ENCODE results near the gene HSPA1B.

Gene HSPA1B

DNA sequence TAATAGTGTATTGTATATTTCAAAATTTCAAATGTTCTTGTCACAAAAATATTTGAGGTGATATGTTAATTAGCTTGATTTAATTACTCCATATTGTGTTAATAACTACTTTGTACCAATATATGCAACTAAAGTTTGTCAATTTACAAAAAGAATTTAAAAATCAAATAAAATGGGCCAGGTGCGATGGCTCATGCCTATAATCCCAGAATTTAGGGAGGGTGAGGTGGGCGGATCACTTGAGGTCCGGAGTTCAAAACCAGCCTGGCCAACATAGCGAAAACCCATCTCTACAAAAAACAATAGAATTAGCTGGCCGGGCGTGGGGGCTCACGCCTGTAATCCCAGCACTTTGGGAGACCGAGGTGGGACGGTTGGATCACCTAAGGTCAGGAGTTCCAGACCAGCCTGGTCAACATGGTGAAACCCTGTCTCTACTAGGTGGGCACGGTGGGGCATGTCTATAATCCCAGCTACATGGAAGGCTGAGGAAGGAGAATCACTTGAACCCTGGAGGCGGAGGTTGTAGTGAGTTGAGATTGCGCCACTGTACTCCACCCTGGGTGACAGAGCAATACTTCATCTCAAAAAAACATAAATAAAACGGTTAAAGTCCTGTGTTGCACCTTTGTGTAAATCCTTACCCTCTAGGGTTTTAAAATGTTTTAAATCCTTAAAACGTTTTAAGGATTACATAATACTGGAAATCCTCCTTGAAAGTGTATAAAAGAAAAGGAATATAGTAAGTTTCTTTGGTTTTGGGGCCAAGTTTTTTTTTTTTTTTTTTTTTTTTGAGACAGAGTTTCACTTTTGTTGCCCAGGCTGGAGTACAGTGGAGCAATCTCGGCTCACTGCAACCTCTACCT lies 4.0 kb downstream of the HSPA1B start:
- TF ChIP-seq POLR2AphosphoS5 (IDR thresholded peaks at IDR 0.05; ENCODE audit: low read depth, low read length) = no peak
- no peak for TF ChIP-seq TAF1 (IDR thresholded peaks at IDR 0.05; ENCODE audit: borderline replicate concordance, insufficient read depth, low read length)
- no peak for TF ChIP-seq FOXP2 (optimal IDR thresholded peaks at IDR 0.05; ENCODE audit: borderline replicate concordance, extremely low read depth, extremely low read length, insufficient read depth)
- TF ChIP-seq SIN3A (IDR thresholded peaks at IDR 0.05; ENCODE audit: borderline replicate concordance, insufficient read depth, low read length) = no peak
- TF ChIP-seq, protein P1, sequence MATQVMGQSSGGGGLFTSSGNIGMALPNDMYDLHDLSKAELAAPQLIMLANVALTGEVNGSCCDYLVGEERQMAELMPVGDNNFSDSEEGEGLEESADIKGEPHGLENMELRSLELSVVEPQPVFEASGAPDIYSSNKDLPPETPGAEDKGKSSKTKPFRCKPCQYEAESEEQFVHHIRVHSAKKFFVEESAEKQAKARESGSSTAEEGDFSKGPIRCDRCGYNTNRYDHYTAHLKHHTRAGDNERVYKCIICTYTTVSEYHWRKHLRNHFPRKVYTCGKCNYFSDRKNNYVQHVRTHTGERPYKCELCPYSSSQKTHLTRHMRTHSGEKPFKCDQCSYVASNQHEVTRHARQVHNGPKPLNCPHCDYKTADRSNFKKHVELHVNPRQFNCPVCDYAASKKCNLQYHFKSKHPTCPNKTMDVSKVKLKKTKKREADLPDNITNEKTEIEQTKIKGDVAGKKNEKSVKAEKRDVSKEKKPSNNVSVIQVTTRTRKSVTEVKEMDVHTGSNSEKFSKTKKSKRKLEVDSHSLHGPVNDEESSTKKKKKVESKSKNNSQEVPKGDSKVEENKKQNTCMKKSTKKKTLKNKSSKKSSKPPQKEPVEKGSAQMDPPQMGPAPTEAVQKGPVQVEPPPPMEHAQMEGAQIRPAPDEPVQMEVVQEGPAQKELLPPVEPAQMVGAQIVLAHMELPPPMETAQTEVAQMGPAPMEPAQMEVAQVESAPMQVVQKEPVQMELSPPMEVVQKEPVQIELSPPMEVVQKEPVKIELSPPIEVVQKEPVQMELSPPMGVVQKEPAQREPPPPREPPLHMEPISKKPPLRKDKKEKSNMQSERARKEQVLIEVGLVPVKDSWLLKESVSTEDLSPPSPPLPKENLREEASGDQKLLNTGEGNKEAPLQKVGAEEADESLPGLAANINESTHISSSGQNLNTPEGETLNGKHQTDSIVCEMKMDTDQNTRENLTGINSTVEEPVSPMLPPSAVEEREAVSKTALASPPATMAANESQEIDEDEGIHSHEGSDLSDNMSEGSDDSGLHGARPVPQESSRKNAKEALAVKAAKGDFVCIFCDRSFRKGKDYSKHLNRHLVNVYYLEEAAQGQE (IDR thresholded peaks at IDR 0.05; ENCODE audit: insufficient read depth in 1 of 2, low read depth in 2 of 2, low read length in 2 of 2) = no peak

DNA sequence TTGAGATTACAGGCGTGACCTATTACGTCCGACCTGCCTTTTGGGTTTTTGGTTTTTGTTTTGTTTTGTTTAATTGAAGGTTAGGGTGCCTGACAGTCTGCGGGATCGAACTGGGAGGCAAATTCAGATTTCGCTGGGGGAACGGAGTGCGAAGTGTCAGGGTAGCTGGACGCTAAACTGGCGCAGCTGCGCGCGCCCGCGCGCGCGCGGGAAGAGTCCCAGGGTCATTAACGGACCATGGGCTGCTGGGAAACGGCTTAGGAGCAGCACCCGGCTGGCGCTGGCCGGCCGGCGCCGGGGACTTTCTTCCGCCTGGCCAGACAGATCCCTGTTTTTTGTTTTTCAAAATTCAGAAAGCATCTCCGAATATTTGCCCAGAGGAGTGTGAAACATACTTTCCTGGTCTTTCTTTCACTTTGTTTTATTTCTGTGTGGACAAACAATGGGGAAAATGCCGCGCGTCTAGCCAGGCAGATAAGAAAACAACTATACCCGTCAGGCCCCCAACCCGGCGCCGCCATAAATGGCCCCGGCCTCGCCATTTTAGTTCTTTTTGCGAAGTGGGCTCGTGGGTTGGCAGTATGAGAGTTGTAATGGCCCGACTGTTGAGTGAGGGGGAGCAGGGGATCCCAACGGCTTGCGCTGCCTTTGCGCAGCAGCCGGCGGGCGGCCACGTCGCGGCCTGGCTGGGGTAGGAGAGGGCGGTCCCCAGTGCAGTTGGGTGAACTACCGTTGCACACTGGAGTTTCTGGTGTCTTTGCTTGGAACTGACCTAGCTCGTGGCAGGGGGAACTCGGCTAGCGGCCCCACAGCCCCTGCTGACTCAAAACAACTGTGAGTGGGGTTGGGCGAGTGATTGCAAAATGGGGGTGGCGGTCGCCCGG lies 7.1 kb downstream of the HSPA1B start:
- TF ChIP-seq SIN3A (IDR thresholded peaks at IDR 0.05; ENCODE audit: borderline replicate concordance, insufficient read depth, low read length) (peak; percentile 70; the same call in 1 of the 2 replicates), FOXP2 (optimal IDR thresholded peaks at IDR 0.05; ENCODE audit: borderline replicate concordance, extremely low read depth, extremely low read length, insufficient read depth) (no peak), POLR2AphosphoS5 (IDR thresholded peaks at IDR 0.05; ENCODE audit: low read depth, low read length) (peak; percentile 100), TAF1 (IDR thresholded peaks at IDR 0.05; ENCODE audit: borderline replicate concordance, insufficient read depth, low read length) (peak; percentile 96)
- TF ChIP-seq, protein P1 (IDR thresholded peaks at IDR 0.05; ENCODE audit: insufficient read depth in 1 of 2, low read depth in 2 of 2, low read length in 2 of 2) = peak; percentile 25 to 63; a peak in 2 of 4 replicates

DNA sequence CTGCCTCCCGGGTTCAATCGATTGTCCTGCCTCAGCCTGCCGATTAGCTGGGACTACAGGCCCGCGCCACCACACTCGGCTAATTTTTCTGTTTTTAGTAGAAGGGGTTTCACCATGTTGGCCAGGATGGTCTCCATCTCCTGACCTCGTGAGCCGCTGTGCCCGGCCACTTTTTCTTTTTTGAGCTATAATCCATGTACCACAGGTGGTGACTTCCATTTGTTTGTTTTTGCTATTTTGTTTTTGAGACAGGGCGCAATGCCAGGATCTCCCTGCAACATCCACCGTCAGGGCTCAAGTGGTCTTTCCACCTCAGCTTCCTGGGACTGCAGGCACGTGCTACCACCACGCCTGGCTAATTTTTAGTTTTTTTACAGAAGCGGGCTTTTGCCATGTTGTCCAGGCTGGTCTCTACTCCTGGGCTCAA lies 8.5 kb downstream of the HSPA1B start:
- TF ChIP-seq FOXP2 (optimal IDR thresholded peaks at IDR 0.05; ENCODE audit: borderline replicate concordance, extremely low read depth, extremely low read length, insufficient read depth) (no peak), SIN3A (IDR thresholded peaks at IDR 0.05; ENCODE audit: borderline replicate concordance, insufficient read depth, low read length) (no peak), POLR2AphosphoS5 (IDR thresholded peaks at IDR 0.05; ENCODE audit: low read depth, low read length) (no peak), TAF1 (IDR thresholded peaks at IDR 0.05; ENCODE audit: borderline replicate concordance, insufficient read depth, low read length) (no peak)
- TF ChIP-seq, protein P1 (IDR thresholded peaks at IDR 0.05; ENCODE audit: insufficient read depth in 1 of 2, low read depth in 2 of 2, low read length in 2 of 2) = no peak

- TF ChIP-seq POLR2AphosphoS5 (IDR thresholded peaks at IDR 0.05; ENCODE audit: low read depth, low read length) = no peak
- TF ChIP-seq, protein P1 (IDR thresholded peaks at IDR 0.05; ENCODE audit: insufficient read depth in 1 of 2, low read depth in 2 of 2, low read length in 2 of 2) = no peak
- no peak for TF ChIP-seq TAF1 (IDR thresholded peaks at IDR 0.05; ENCODE audit: borderline replicate concordance, insufficient read depth, low read length)
- TF ChIP-seq FOXP2 (optimal IDR thresholded peaks at IDR 0.05; ENCODE audit: borderline replicate concordance, extremely low read depth, extremely low read length, insufficient read depth) = no peak
- TF ChIP-seq SIN3A (IDR thresholded peaks at IDR 0.05; ENCODE audit: borderline replicate concordance, insufficient read depth, low read length) = no peak
These were observed 9.2 kb downstream of the HSPA1B start for GRCh38 chr6:31836474-31837368.
